ENCODE results near the gene FBXL16.

FBXL16 gene

DNA sequence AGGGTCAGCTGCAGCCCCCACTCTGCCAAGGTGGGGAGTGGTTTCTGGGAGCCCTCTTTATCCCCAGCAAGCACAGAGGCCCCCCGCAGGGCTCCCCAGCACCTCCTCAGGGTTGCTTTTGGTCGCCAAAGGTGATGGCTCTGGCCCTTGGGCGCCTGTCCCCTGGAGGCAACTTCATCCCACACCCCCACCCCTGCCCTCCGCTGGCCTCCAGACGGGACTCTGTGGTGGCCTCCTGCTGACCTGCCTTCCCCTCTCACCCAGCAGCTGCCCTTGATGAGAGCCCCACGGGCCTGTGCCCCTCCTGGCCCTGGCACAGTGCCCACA, 45.5 kb downstream of the FBXL16 start:
- DNase-seq = no peak

DNA sequence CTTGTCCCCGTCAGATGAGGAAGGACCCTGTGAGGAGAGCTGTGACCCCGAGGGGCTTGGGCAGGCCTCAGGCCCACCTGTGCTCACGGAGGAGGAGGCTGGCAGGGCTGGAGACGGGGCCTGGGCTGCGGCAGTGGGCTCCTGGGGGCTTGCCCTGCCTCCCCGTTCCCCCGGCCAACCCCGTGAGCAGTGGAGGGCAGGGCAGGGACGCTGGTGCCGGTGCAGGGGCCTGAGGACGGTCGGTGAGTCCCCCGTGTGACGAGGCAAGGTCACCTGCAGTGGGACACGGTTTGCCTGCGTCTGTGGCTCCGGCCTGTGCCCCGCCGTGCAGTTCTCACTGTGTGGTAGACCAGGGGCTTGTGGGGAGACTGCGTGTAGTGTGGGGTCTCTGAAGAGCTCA, 46.0 kb downstream of the FBXL16 start:
- no peak for DNase-seq

- no peak for DNase-seq
Observed at GRCh38 chr16:658679-659571, 46.7 kb downstream of the FBXL16 start.

DNA sequence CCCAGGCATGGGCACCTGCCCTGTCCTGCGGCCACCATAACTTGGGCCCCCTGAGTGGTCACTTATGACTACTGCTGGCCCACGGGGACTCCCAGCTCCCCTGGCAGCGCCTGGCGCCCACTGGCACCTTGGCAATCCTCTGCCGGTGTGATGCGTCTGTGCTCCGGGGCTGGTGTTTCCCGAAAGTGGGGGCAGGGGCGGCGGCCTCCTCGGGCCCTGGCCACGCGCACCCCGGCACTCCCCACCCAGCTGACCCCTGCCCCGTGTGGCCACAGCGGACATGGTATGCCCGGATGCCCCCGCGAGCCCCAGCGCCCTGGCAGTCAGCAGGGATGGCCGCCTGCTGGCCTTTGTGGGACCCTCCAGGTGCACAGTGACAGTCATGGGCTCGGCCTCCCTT, 48.1 kb downstream of the FBXL16 start:
- no peak for DNase-seq

GRCh38 chr16:654034-654433, 51.6 kb downstream of the FBXL16 start:
- DNase-seq = no peak

DNA sequence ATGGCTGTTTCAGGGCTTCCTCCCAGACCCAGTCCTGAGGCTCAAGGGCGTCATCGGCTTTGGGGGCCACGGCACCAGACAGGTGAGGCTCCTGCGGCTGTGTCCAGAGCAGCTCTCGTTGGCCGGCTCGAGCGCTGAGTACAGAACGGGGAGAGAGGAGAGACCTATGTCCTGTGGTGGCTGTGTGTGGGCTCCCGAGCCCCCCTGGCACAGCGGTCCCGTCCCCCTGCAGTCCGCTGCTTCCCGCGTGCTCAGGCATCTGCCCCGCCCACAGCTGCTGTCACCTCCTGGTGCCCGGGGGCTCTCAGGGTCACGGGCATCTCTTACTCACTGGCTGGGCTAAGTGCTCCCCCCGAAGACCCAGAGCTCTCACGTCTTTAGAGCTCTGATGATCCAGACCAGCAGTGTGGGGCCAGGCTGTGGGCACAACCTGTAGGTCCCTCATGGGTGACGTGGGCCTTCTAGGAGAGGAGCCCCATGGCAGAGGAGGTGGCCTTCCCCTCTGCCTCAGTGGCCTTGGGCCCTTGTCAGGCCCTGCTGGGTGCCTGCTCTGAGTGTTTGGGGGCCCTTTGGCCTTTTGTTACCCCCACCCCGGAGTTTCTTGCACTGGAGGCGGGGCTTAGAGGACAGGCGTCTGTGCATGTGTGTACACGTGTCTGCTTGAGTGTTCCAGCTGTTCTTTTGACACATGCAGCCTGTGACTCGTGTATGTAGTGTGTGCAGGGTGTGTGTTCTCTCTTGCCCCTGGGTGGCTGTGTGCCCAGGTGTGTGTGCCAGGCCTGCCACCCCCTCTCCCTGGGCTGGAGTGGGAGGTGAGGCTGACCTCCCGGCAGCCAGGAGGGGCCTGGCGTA, 52.9 kb downstream of the FBXL16 start:
- no peak for DNase-seq

DNA sequence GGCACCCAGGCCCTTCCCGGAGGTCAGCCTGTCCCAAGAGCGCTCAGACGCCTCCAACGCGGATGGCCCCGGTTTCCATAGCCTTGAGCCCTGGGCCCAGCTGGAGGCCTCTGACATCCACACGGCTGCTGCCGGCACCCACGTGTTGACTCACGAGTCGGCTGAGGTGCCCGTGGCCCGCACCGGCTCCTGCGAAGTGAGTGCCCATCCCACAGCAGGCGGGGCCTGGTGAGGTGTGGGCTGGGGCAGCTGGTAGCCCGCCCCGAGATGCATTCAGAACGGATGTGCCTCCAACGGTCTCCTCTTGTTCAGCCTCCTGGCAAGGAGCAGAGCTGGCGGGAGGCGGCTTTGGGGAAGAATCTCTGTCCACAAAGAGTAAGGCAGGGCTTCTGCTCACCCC, 53.8 kb downstream of the FBXL16 start:
- DNase-seq = no peak

DNA sequence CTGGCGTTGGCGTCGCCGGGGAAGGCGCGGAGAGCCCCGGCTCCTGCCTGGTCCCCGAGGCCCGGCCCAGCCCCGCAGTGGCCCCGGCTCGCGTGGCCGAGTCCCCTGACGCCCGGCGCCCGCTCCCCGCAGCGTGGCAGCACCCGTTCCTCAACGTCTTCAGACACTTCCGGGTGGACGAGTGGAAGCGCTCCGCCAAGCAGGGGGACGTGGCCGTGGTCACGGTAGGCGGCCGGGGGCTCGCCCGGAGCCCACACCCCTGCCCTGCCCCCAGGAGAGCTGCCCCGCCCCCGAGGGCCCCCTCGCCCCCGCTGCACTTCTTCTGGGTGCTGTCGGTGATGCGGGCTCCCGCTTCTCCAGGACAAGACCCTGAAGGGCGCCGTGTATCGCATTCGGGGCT, 56.0 kb downstream of the FBXL16 start:
- peak; percentile 22 for DNase-seq

DNA sequence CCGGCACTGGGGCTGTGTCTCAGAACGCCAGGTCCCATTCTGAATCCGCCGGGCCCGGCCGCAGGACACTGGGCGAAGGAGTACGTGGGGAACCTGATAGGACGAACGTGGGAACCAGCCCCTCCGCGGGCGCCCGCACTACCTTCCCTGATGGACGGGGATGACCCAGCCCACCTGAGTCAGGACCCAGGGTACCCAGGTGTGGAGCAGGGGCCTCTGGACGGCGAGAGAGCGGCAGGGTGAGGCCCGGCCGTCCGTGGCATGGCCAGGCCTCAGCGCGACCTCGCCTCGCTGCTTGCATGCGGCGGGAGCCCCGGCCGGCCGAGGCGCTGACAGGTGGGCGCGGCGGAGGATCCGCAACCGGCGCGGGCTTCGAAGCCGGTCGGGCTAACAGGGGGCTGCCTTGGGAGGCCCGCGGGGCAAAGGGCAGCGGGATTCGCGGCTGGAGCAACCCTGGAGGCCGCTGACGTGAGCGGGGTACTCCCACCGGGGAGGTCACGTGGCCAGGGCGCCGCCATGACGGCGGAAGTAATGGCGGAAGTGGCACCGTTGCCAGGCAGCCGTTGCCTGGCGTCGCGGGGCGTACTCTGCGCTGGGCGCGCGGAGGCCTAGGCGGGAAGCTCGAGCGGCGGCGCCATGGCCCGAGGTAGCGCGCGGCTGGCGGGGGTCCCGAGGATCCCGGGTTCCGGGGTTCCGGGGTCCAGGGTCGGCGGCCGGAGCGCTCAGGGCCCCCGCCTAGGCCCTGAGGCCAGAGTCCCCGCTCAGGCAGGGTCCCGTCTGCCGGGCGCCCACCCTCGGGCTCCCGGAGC, 56.6 kb downstream of the FBXL16 start, which contains the start of gene WDR90:
WDR90 (plus strand) TSS at position 585 of the 809 bp plus-strand sequence; CDS start at position 637, 52 bp downstream.
- peak; percentile 95 for DNase-seq

GRCh38 chr16:648071-648780, 57.4 kb downstream of the FBXL16 start:
- DNase-seq = peak; percentile 54

- no peak for DNase-seq
Observed at GRCh38 chr16:647173-647902, 58.3 kb downstream of the FBXL16 start.

DNA sequence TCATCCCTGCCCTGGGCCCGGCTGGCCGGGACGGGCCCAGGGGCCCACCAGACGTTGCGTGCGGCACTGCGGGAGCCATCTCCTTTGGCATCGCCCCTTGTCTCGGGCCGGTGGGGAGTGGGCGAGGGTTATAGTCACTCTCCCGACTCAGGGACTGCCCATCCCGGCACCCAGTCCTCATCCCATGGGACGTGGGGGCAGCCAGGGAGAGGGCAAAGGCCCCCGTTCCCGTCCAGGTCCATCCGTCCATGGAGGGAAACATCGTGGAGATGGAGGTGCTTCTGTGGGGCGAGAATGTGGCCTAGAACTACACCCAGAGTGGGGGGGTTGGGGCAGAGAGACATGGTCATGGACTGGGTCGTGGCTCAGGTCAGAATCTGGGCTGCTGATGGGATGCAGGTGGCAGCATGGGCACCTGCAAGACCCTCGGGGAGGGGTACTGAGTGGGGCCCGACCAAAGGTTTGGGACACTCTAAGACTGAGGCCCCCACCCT, 58.9 kb downstream of the FBXL16 start:
- no peak for DNase-seq

DNA sequence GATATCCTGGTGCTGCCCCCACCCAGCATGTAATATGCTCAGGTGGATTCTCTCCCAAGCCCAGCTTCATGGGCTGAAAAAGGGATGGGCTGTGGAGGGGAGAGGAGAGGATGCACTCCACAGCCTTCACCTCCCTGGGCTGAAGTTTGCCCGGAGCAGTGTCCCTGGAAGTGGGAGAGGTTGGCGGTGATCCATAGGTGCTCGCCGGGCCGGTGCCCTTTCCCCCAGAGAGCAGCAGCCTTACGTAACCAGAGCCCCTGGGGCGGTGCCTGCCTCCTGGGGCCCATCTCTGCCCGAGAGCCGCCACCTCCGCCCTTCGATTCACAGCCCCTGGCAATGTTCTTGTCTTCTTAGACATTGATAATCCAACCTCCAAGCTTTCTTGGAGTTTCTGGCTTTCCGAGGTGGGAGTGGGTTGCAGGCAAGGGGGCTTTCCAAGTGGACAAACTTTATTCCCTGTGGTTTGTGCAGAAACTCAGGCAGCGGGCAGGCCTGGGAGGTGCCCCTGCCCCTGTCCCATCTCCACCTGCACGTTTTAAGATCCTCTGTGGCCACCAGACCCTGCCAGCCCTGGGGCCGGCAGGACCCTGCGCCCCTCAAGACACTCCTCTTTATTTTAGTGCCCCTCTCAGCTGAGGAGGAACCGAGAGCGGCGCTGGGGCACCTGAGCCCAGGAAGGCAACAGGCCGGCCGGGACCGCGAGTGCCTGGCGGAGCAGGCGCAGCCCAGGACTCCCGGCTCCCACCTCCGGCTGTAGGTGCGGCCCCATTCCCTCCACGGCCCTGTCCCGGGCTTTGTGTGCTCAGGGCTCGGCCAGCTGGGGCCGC, 59.5 kb downstream of the FBXL16 start:
- DNase-seq = no peak

DNA sequence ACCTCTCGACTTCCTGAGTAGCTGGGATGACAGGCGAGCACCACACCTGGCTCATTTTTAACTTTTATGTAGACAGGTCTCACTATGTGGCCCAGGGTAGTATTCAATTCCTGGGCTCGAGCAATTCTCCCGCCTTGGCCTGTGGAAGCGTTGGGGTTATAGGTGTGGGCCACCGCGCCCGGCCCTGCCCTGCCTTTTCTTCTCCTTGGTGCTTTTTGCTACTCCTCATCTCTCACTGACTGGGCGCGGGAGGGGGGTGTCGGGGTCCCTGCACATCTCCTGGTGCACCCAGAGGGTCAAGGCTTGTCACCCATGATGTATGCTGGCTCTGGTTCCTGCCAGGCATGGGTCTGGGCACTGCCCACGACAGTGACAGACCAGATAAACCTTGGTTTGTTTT, 61.0 kb downstream of the FBXL16 start:
- no peak for DNase-seq

DNA sequence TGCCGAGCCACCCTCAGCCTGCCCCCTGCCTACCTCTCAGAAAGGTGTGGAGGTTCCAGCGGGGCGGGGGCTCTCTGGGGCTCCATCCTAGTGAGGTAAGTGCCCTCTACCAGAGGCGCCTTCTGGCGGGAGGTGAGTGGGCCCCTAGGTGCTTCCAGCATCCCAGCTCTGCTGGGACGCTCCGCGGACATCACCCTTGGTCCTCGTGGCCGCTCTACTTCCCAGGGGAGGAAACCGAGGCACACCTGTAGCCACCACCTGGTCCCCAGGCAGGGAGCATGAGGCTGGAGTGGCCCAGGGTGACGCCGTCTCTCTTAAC, 62.6 kb downstream of the FBXL16 start:
- DNase-seq = no peak

Data from activated naive CD4-positive, alpha-beta T cell treated with Interleukin-2 at 50 U/mL for 16 hours (primary cell).